H1 (cell line): Measurements from ENCODE around the gene POU3F1. TPM values are rescaled to one million over a fixed set of nuclear protein-coding genes. Genes with fewer than 3 reads are reported as not detected.

Source experiments
- SIX5 ChIP-seq: IDR thresholded peaks from 2 replicates; pipeline ENCODE4 v1.6.1; 2011; ENCODE audit warnings: mild to moderate bottlenecking, low read depth, low read length
- TBP ChIP-seq: IDR thresholded peaks from 2 replicates; pipeline ENCODE4 v1.6.1; 2011; ENCODE audit warnings: low read depth, low read length, improper control_type of control experiment
- polyA plus RNA-seq, 7 experiments: library from polyadenylated mRNA; depleted of rRNA in 3 of 7; stranded (reverse) in 5 of 7; unstranded in 2 of 7; fragments of >200 nt in 5 of 7; fragments of 200-250 nt in 2 of 7; gene quantifications; 1 replicate in 5 of 7; 2 replicates in 1 of 7; 4 replicates in 1 of 7; pipeline versions ENCODE4 v1.2.1 to v1.2.3, GENCODE V29; 2011 to 2013; ENCODE audit warnings: missing spikeins in 2 of 7, mixed read lengths in 2 of 7
- total RNA-seq: library from RNA; stranded (reverse); fragmentation: NEBNext Ultra II Directional; extraction: Animal tissue kit (Norgen Biotek cat#: 25700); gene quantifications from 2 replicates; pipeline ENCODE4 v1.2.1, GENCODE V29; 2021
- TF ChIP-seq, protein P1 (sequence below): fragments of 300-600 bp; sonication (generic); IDR thresholded peaks from 2 replicates; pipeline ENCODE4 v1.7.1; 2012; ENCODE audit warnings: low read length, moderate library complexity, mild to moderate bottlenecking, inconsistent platforms; ENCODE audit not compliant: insufficient replicate concordance

Gene POU3F1
- total and polyA plus RNA-seq, 2 of the 8 experiments (the other 6 are each of a cell fraction or from before 2014, with no cell fraction given): 4.2 to 10.8 TPM

DNA sequence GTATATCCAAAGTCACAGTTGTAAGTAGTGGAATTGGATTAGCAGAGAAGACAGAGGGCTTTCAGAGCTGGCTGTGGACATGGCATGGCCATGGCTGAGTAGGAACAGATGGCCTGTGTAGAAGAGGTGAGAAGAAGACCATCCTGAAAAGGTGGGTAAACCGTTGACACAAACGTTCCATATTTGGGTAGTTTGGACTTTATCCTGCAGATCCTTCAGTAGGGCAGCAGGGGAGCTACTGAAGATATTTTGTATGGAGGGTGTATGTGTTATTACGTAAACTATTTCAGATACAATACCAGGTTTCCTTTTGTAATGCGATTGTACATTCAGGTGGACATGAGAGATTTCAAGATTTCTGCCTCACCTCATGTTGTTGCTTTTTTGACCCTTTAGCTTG, 32.4 kb downstream of the POU3F1 start (continued):
- TF ChIP-seq, protein P1, sequence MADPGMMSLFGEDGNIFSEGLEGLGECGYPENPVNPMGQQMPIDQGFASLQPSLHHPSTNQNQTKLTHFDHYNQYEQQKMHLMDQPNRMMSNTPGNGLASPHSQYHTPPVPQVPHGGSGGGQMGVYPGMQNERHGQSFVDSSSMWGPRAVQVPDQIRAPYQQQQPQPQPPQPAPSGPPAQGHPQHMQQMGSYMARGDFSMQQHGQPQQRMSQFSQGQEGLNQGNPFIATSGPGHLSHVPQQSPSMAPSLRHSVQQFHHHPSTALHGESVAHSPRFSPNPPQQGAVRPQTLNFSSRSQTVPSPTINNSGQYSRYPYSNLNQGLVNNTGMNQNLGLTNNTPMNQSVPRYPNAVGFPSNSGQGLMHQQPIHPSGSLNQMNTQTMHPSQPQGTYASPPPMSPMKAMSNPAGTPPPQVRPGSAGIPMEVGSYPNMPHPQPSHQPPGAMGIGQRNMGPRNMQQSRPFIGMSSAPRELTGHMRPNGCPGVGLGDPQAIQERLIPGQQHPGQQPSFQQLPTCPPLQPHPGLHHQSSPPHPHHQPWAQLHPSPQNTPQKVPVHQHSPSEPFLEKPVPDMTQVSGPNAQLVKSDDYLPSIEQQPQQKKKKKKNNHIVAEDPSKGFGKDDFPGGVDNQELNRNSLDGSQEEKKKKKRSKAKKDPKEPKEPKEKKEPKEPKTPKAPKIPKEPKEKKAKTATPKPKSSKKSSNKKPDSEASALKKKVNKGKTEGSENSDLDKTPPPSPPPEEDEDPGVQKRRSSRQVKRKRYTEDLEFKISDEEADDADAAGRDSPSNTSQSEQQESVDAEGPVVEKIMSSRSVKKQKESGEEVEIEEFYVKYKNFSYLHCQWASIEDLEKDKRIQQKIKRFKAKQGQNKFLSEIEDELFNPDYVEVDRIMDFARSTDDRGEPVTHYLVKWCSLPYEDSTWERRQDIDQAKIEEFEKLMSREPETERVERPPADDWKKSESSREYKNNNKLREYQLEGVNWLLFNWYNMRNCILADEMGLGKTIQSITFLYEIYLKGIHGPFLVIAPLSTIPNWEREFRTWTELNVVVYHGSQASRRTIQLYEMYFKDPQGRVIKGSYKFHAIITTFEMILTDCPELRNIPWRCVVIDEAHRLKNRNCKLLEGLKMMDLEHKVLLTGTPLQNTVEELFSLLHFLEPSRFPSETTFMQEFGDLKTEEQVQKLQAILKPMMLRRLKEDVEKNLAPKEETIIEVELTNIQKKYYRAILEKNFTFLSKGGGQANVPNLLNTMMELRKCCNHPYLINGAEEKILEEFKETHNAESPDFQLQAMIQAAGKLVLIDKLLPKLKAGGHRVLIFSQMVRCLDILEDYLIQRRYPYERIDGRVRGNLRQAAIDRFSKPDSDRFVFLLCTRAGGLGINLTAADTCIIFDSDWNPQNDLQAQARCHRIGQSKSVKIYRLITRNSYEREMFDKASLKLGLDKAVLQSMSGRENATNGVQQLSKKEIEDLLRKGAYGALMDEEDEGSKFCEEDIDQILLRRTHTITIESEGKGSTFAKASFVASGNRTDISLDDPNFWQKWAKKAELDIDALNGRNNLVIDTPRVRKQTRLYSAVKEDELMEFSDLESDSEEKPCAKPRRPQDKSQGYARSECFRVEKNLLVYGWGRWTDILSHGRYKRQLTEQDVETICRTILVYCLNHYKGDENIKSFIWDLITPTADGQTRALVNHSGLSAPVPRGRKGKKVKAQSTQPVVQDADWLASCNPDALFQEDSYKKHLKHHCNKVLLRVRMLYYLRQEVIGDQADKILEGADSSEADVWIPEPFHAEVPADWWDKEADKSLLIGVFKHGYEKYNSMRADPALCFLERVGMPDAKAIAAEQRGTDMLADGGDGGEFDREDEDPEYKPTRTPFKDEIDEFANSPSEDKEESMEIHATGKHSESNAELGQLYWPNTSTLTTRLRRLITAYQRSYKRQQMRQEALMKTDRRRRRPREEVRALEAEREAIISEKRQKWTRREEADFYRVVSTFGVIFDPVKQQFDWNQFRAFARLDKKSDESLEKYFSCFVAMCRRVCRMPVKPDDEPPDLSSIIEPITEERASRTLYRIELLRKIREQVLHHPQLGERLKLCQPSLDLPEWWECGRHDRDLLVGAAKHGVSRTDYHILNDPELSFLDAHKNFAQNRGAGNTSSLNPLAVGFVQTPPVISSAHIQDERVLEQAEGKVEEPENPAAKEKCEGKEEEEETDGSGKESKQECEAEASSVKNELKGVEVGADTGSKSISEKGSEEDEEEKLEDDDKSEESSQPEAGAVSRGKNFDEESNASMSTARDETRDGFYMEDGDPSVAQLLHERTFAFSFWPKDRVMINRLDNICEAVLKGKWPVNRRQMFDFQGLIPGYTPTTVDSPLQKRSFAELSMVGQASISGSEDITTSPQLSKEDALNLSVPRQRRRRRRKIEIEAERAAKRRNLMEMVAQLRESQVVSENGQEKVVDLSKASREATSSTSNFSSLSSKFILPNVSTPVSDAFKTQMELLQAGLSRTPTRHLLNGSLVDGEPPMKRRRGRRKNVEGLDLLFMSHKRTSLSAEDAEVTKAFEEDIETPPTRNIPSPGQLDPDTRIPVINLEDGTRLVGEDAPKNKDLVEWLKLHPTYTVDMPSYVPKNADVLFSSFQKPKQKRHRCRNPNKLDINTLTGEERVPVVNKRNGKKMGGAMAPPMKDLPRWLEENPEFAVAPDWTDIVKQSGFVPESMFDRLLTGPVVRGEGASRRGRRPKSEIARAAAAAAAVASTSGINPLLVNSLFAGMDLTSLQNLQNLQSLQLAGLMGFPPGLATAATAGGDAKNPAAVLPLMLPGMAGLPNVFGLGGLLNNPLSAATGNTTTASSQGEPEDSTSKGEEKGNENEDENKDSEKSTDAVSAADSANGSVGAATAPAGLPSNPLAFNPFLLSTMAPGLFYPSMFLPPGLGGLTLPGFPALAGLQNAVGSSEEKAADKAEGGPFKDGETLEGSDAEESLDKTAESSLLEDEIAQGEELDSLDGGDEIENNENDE: no peak
- TF ChIP-seq SIX5: no peak
- TF ChIP-seq TBP: no peak
